Neural progenitor cell (in vitro differentiated cells): ENCODE measurements around the gene ERC2.

ENCODE experiments used
- CTCF ChIP-seq: fragments of 200-600 bp; sonication (generic); IDR thresholded peaks from 2 replicates; pipeline ENCODE4 v1.5.1; 2017; ENCODE audit warnings: antibody characterized with exemption, mild to moderate bottlenecking
- EZH2 ChIP-seq: fragments of 200-600 bp; sonication (generic); IDR thresholded peaks from 2 replicates; pipeline ENCODE4 v1.6.1; 2017; ENCODE audit warnings: antibody characterized with exemption, mild to moderate bottlenecking, moderate library complexity

GRCh38 chr3:55494976-55495375 is 973.3 kb downstream of the ERC2 start:
- TF ChIP-seq CTCF: no peak
- no peak for TF ChIP-seq EZH2
